HG03196 (cell line): Measurements from ENCODE around the gene LMAN2.
"Not testable (repeated sequence)": the region's sequence is repeated elsewhere in the genome, so short reads cannot be mapped to it uniquely, and the experiment has no call there.

Experiments
- ATAC-seq: cut with Tn5 transposase; IDR thresholded peaks from one replicate; pipeline ENCODE4 v1.9.1; 2021; ENCODE audit not compliant: unreplicated experiment

LMAN2 gene

GRCh38 chr5:177349762-177350161 lies 1.7 kb downstream of the LMAN2 start:
- ATAC-seq: no peak

DNA sequence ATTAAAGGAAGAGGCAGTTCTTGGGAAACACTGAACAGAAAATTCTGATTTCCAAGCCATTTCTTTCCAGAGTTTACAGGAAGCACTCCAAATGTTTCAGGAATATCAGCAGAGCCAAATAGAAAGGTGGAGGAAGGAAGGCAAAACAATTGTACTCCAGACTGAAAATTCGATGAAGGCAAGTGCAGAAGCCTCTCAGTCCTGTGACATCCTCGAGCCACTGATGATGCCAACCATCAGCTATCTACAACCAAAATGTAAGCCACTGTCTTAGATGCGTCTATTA lies 2.2 kb downstream of the LMAN2 start:
- no peak for ATAC-seq

GRCh38 chr5:177347699-177348098 lies 3.8 kb downstream of the LMAN2 start:
- ATAC-seq: no peak

GRCh38 chr5:177346820-177347219 lies 4.6 kb downstream of the LMAN2 start:
- ATAC-seq: no peak

GRCh38 chr5:177344891-177345290 lies 6.6 kb downstream of the LMAN2 start:
- no peak for ATAC-seq

DNA sequence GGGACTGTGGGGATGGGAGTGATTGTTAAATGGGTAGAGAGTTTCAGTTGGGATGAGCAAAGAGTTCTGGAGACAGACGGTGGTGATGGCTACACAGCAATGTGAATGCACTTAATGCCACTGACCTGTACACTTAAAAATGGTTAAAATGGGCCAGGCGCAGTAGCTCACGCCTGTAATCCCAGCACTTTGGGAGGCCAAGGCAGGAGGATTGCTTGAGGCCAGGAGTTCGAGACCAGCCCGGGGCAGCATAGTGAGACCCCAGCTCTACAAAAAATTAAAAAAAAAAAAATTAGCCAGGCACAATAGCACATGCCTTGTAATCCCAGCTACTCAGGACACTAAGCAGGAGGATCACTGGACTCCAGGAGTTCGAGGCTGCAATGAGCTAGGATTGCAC lies 7.7 kb downstream of the LMAN2 start:
- no peak for ATAC-seq

GRCh38 chr5:177343000-177343399 lies 8.5 kb downstream of the LMAN2 start:
- ATAC-seq: not testable (repeated sequence)

- no peak for ATAC-seq
Measured at GRCh38 chr5:177339107-177339638, 12.3 kb downstream of the LMAN2 start.

DNA sequence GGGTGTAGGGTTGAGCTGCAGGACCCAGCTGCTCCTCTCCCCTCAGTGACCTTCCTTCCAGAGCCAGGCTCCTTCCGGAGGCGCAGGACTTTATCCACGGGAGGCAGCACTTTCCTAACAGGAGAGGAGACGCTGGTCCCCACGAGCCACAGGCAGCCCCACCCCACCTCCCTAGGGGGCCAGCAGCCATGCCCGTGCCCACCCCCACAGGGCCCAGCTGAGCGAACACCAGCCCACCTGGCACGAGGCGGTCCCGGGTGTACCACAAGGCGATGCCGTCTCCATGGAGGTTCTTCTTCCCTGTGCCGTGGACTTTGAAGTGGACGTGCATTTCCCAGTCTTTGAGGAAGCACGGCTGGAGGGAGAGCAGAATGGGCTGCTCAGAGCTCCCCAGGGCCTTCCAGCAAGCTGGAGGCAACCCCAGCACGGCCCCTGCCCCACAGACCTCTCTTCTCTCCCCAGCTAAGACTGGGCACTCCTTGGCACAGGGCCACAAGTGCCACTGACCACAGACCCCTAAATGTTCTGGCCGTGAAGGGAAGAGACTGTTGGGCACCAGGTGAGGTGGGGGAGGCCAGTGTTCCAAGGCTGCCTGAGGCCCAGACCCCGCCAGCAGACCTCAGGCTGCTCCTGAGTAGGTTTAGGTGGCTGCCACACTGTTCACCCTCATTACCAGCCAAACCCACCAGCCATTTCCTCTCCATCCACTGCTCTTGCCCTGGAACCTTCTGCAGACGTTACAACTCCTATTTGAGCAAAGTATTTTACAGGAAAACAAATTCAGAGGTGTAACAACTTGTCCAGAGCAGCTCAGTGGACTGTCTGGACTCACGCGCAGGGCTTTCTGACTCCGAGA lies 13.0 kb downstream of the LMAN2 start:
- ATAC-seq: no peak

- no peak for ATAC-seq
Measured at GRCh38 chr5:177336603-177337494, 14.6 kb downstream of the LMAN2 start.

DNA sequence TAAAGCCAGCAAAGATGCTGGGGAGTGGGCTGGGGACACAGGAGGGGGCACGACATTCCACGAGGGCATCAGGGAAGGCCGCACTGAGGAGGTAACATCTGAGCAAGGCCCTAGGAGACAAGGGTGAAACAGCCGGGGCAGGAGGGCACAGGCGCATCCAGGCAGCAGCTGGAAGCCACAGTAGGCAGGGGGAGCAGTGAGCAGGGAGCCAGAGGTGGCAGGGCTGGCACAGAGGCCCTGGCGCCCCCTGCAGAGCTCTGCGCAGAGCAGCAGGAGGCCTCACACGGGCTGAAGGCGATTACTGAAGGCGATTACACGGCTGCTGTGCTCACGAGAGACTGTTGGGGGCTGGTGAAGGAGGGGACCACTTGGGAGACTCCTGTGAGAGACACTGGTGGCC lies 15.4 kb downstream of the LMAN2 start:
- no peak for ATAC-seq

- ATAC-seq: no peak
Measured at GRCh38 chr5:177335701-177336065, 15.8 kb downstream of the LMAN2 start.

DNA sequence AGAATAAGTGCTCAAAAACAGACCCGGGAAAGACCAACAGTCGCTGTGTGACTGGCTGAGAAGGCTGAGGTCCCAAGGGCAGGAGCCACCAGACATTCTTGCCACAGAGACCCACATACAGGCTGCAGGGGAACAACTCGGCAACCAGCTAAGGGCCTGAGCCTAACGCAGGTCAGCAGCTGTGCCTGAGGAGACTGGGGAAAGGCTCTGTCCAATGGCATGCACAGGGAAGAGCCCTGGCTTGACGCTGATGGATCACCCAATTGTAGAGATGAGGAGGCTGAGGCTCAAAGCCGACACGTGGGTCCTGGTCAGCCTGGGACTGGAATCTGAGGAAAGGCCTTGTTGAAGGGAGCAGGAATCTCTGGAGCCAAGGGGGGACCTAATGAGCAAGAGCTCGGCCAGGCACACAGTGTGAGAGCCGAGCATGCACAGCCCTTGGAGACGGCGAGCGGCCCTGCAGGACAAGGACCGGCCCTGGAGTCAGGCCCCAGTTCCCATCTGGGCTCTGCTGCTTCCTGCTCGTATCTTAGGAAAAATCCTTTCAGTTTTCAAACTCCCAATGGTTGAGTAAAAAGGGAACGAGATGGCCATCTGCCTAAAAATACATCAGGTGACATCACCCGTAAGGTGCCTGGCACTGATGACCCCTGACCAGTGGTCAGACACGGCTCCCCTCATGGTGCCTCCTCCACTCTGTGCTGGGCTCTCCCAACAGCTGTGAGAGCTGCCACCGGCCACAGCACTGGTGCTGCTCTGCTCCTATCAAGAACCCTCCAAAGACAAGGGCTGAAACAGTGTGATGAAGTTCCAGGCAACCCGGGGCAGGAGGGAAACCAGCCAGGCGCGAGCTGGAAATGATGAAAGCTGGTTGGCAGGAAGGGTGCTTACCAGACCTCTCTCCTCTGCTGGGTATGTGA lies 16.4 kb downstream of the LMAN2 start:
- no peak for ATAC-seq

- no peak for ATAC-seq
Measured at GRCh38 chr5:177334155-177334551, 17.3 kb downstream of the LMAN2 start.

DNA sequence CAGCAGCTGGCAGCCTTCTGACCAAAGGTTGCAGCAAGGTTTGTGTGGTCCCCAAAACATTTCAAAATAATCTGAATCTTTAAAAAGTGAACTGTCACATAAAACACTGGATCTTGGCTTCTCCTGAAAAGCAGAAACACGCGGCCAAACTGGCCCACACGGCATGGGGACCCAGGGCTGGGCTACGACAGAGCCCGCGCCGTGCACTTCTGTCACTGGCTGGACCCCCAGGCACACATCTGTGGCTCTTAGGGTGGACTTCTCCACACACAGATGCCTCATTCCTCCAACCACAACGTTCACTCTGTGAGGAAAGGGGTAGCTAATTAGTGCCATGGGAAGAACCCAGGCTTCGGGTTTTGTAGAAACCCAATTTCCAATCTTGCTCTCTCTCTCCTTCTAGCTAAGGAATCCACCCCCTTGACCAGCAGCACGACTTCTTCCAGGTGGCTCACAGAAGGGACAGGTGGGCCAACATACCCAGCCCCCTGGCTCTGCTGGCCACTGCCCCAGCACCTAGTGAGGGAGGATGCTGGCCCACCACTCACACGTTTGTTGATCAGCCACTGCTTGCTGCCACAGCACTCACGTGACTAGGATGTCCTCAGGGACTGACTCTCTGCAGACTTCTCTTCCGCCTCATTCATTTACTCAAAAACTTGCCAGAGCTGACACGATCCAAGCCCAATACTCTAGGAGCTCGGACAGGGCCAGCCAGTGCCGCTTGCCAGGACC lies 17.9 kb downstream of the LMAN2 start:
- ATAC-seq: no peak

- no peak for ATAC-seq
Measured at GRCh38 chr5:177332896-177333260, 18.6 kb downstream of the LMAN2 start.

DNA sequence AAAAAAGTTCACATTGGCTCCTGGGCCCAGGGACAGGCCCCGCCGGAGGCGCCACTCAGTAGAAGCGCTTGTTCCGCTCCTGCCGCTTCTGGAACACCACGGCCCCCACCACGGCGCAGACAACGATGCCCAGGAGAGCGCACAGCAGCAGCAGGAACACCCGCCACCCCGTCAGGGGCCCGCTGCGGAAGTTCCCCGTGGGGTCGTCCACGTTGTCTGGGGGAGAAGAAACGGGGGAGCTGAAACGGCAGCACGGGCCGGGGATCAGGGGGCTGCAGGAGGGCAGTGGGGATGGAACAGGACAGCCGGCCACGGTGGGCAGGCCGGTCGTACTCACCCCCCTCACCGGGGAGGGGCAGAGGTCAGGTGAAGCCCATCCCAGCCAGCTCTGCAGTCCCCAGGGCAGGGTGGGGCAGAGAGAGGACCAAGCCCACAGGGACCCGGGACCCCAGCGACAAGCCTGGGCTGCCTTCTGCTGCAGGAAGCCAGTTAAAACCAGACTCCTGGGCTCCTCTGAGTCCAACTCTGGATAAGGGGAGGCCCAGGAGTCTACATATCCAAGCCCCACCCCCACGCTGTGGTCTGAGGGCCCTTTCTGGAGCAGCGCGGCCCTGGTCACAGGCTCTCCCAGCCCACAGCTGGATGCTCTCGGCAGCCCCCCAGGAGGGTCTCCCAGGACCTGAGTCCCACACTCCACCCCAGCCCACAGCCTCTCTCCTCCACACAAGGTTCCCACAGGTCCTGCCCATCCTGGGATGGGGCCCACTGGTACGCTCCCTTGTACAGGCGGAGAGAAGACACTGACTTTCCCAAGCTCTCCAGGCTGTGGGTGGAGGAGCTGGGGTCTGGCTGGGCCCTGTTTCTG lies 19.2 kb downstream of the LMAN2 start:
- no peak for ATAC-seq

DNA sequence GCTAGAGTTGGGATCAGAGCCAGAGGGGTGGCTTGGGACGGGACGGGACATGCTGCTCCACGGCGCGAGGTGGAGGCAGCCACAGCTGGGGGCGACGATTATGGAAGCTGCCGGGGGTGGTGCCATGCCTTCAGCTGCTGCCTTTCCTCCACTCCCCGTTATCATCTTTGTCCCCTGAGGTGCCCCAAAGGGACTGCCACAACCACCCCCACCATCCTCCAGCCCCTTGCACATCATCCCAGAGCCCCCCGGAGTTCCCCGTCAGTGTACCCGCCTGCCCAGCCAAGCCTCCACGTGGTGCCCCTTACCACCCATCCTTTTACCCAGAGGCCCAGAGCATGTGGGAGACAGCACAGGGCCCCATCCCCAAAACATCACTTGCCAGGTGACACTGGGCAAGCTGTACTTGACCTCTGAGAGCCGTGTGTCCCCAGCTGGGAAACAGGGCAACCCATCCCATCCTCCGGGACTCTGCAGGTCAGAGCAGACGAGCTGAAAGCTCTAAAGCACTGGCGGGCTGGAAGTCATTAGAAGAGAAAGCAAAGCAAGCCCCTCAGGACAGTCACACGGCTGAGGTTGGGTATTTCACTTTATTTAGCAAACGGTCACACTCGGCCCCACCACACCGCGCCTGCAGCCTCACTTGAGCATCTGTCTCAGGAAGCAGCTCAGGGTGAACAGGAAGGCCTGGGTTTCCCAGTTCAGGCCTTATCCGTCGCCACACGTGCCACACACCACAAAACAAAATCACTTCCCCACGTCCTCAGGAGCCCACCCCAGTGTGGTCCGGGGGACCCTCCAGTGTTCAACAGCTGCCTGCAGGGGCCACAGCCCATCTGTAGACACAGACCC lies 20.3 kb downstream of the LMAN2 start:
- ATAC-seq: no peak

DNA sequence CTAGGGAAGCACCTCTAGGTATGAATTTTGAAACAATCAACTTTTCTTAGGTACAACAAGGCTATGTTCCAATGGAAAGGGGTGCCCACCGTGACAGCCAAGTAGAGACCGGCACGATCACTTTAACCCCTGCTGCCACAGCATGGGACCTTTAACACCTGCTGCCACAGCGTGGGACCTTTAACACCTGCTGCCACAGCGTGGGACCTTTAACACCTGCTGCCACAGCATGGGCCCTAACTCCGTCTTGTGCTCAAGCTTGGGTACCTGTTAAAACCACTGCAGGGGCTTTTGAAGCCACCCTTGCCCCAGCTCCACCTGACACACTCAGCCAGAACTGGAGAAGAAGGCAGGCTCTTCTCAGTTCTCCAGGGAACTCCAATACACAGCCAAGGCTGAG lies 21.6 kb downstream of the LMAN2 start:
- no peak for ATAC-seq
